H9 (cell line): Measurements from ENCODE around the gene TNRC6A. TPM values are rescaled to one million over a fixed set of nuclear protein-coding genes. Genes with fewer than 3 reads are reported as not detected.

Experiments
- DNase-seq: peaks from one replicate; pipeline ENCODE4 v3.0.0-alpha.2; 2017
- H2AFZ ChIP-seq: one replicate; pipeline ENCODE4 v1.6.1; 2013; ENCODE audit warnings: mild to moderate bottlenecking, low read length, control low read depth, moderate library complexity
- H2AK5ac ChIP-seq: 2 replicates; pipeline ENCODE4 v1.6.1; 2013; ENCODE audit warnings: low read length, control low read depth, mixed read lengths; ENCODE audit not compliant: insufficient read length
- H2BK120ac ChIP-seq: one replicate; pipeline ENCODE4 v1.6.1; 2013; ENCODE audit warnings: low read depth, mild to moderate bottlenecking, low read length, control low read depth, inconsistent platforms; ENCODE audit not compliant: poor library complexity, severe bottlenecking
- H2BK12ac ChIP-seq: 2 replicates; pipeline ENCODE4 v1.6.1; 2013; ENCODE audit warnings: low read length, control low read depth, mixed read lengths, low read depth; ENCODE audit not compliant: insufficient read length
- H2BK15ac ChIP-seq: 2 replicates; pipeline ENCODE4 v1.6.1; 2013; ENCODE audit warnings: low read depth, low read length, control low read depth
- H2BK20ac ChIP-seq: one replicate; pipeline ENCODE4 v1.6.1; 2013; ENCODE audit warnings: low read depth, mild to moderate bottlenecking, low read length, control low read depth, inconsistent platforms; ENCODE audit not compliant: poor library complexity, severe bottlenecking
- H2BK5ac ChIP-seq: 2 replicates; pipeline ENCODE4 v1.6.1; 2013; ENCODE audit warnings: low read length, control low read depth, mixed read lengths; ENCODE audit not compliant: insufficient read length
- H3K14ac ChIP-seq: 2 replicates; pipeline ENCODE4 v1.6.1; 2013; ENCODE audit warnings: low read length, control low read depth; ENCODE audit not compliant: insufficient read depth
- H3K18ac ChIP-seq: 2 replicates; pipeline ENCODE4 v1.6.1; 2013; ENCODE audit warnings: low read depth, mild to moderate bottlenecking, mixed read lengths, low read length, control low read depth; ENCODE audit not compliant: insufficient read length
- H3K23ac ChIP-seq: 2 replicates; pipeline ENCODE4 v1.6.1; 2013; ENCODE audit warnings: low read length, control low read depth, mixed read lengths, low read depth; ENCODE audit not compliant: insufficient read length
- H3K23me2 ChIP-seq: 2 replicates; pipeline ENCODE4 v1.6.1; 2013; ENCODE audit warnings: low read depth, mild to moderate bottlenecking, mixed read lengths, low read length, control low read depth; ENCODE audit not compliant: insufficient read length, poor library complexity, severe bottlenecking
- H3K27ac ChIP-seq: 2 replicates; pipeline ENCODE4 v1.5.1; 2013; ENCODE audit warnings: low read length, control low read depth, mixed read lengths, low read depth; ENCODE audit not compliant: insufficient read length
- H3K27me3 ChIP-seq: 2 replicates; pipeline ENCODE4 v1.6.1; 2013; ENCODE audit warnings: low read length, control low read depth, inconsistent platforms; ENCODE audit not compliant: insufficient read depth
- H3K4ac ChIP-seq: 2 replicates; pipeline ENCODE4 v1.6.1; 2013; ENCODE audit warnings: low read depth, mild to moderate bottlenecking, control low read depth, inconsistent platforms, low read length, moderate library complexity
- H3K4me1 ChIP-seq: 2 replicates; pipeline ENCODE4 v1.6.1; 2013; ENCODE audit warnings: low read length, control low read depth, inconsistent platforms; ENCODE audit not compliant: insufficient read depth
- H3K4me2 ChIP-seq: 2 replicates; pipeline ENCODE4 v1.6.1; 2013; ENCODE audit warnings: low read length, control low read depth, mixed read lengths; ENCODE audit not compliant: insufficient read length, insufficient read depth
- H3K56ac ChIP-seq: 2 replicates; pipeline ENCODE4 v1.6.1; 2013; ENCODE audit warnings: low read depth, mild to moderate bottlenecking, mixed read lengths, low read length, control low read depth; ENCODE audit not compliant: insufficient read length
- H3K79me1 ChIP-seq: 2 replicates; pipeline ENCODE4 v1.6.1; 2013; ENCODE audit warnings: low read depth, mild to moderate bottlenecking, moderate library complexity, low read length, control low read depth, inconsistent platforms; ENCODE audit not compliant: insufficient read depth, poor library complexity, severe bottlenecking
- H3K79me2 ChIP-seq: 2 replicates; pipeline ENCODE4 v1.6.1; 2013; ENCODE audit warnings: low read length, control low read depth, inconsistent platforms; ENCODE audit not compliant: insufficient read depth
- H3K9ac ChIP-seq: 2 replicates; pipeline ENCODE4 v1.6.1; 2013; ENCODE audit warnings: low read length, control low read depth, mixed read lengths; ENCODE audit not compliant: insufficient read length; ENCODE audit errors: extremely low read depth
- H3K9me3 ChIP-seq: one replicate; pipeline ENCODE4 v1.6.1; 2013; ENCODE audit warnings: low read depth, low read length, inconsistent platforms; ENCODE audit not compliant: control insufficient read depth
- H3T11ph ChIP-seq: one replicate; pipeline ENCODE4 v1.6.1; 2013; ENCODE audit warnings: mild to moderate bottlenecking, low read length, control low read depth, inconsistent platforms
- H4K20me1 ChIP-seq: one replicate; pipeline ENCODE4 v1.6.1; 2013; ENCODE audit not compliant: control insufficient read depth, insufficient read length, insufficient read depth
- H4K5ac ChIP-seq: 2 replicates; pipeline ENCODE4 v1.6.1; 2013; ENCODE audit warnings: low read depth, mild to moderate bottlenecking, mixed read lengths, low read length, control low read depth; ENCODE audit not compliant: insufficient read length
- H4K8ac ChIP-seq: replicated peaks from 2 replicates; pipeline ENCODE4 v1.6.1; 2013; ENCODE audit warnings: low read length, control low read depth, mixed read lengths, low read depth; ENCODE audit not compliant: insufficient read length
- H4K91ac ChIP-seq: 2 replicates; pipeline ENCODE4 v1.6.1; 2013; ENCODE audit warnings: low read depth, mild to moderate bottlenecking, moderate library complexity, mixed read lengths, low read length, control low read depth; ENCODE audit not compliant: insufficient read length
- H3K27ac Mint-ChIP-seq, 3 experiments: 2 replicates in 2 of 3; 3 replicates in 1 of 3; pipeline ENCODE4 v1.8.0; 2020 to 2021; ENCODE audit warnings: mixed read lengths in 3 of 3, mild to moderate bottlenecking in 1 of 3, moderate library complexity in 1 of 3
- H3K27me3 Mint-ChIP-seq: 2 replicates; pipeline ENCODE4 v1.8.0; 2021; ENCODE audit warnings: low read depth, mild to moderate bottlenecking, moderate library complexity, mixed read lengths
- H3K36me3 Mint-ChIP-seq, 3 experiments: 2 replicates in 2 of 3; 3 replicates in 1 of 3; pipeline ENCODE4 v1.8.0; 2020 to 2021; ENCODE audit warnings: low read depth in 3 of 3, mixed read lengths in 3 of 3; ENCODE audit not compliant: insufficient read depth in 1 of 3
- H3K4me1 Mint-ChIP-seq, 2 experiments: 2 replicates each; pipeline ENCODE4 v1.8.0; 2020; ENCODE audit warnings: mixed read lengths in 2 of 2
- H3K4me3 Mint-ChIP-seq, 2 experiments: 2 replicates in 1 of 2; 3 replicates in 1 of 2; pipeline ENCODE4 v1.8.0; 2020 to 2021; ENCODE audit warnings: mild to moderate bottlenecking in 2 of 2, mixed read lengths in 2 of 2, moderate library complexity in 1 of 2
- H3K9me3 Mint-ChIP-seq, 2 experiments: 2 replicates in 1 of 2; 3 replicates in 1 of 2; pipeline ENCODE4 v1.8.0; 2020; ENCODE audit warnings: mild to moderate bottlenecking in 2 of 2, mixed read lengths in 2 of 2, moderate library complexity in 1 of 2
- WGBS: extraction: QIAGEN DNeasy Blood & Tissue Kit; methylation state at CpG from one replicate; pipeline ENCODE4 v1.1.7; 2013; ENCODE audit warnings: missing lambda C conversion rate, low lambda C conversion rate, mixed read lengths; ENCODE audit not compliant: insufficient read length; ENCODE audit errors: extremely low coverage; 5-methylcytosine and 5-hydroxymethylcytosine counted together
- total RNA-seq: library from RNA; stranded (reverse); gene quantifications from 2 replicates; pipeline ENCODE4 v1.2.1, GENCODE V29; 2021
- TF ChIP-seq, protein P1 (sequence below): fragments of 200-600 bp; sonication (generic); conservative IDR thresholded peaks from 3 replicates; pipeline ENCODE4 v1.8.0; 2021; ENCODE audit warnings: antibody characterized with exemption, mild to moderate bottlenecking

TNRC6A gene
- total RNA-seq, 1 experiment from 2014 or later = 114 TPM

DNA sequence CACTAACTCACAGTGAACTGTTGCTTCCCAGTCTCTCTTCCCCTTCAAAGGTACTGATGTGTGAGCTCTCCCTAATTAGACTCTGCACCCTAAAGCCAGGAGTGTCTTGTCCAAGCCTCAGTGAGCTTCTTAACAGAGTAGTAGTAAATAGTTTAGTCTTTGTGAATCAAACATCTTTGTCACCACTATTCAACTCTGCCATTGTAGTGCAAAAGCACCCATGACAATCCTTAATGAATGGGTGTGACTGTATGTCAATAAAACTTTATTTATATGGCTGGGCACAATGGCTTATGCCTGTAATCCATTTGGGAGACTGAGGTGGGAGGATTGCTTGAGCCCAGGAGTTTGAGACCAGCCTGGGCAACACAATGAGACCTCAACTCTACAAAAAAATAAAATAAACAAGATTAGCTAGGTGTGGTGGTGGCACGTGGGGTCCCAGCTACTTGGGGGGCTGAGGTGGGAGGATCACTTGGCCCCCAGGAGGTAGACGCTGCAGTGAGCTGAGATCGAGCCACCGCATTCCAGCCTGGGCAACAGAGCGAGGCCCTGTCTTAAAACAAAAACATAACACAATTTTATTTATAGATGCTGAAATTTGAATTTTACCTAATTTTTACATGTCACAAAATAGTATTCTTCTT lies 45.5 kb upstream of the TNRC6A start:
- no peaks in the 10 kb centered on the region for H3K36me3 Mint-ChIP-seq
- no peak overlapping the region for H3K9ac ChIP-seq
- no peak overlapping the region for H4K5ac ChIP-seq
- H3K56ac ChIP-seq = no peak overlapping the region
- no peak overlapping the region for H3K18ac ChIP-seq
- no peak overlapping the region for H2AFZ ChIP-seq
- H3K79me1 ChIP-seq = no peaks in the 10 kb centered on the region
- no peak overlapping the region for H2BK120ac ChIP-seq
- no peak overlapping the region for H3K4me3 Mint-ChIP-seq
- H3K23ac ChIP-seq = no peak overlapping the region
- no peak overlapping the region for H2BK12ac ChIP-seq
- H3K4ac ChIP-seq = no peak overlapping the region
- no peaks in the 10 kb centered on the region for H3K9me3 Mint-ChIP-seq
- peaks cover 27 to 39% of the 10 kb centered on the region in 2 experiments for H3K4me1 Mint-ChIP-seq
- no peaks in the 10 kb centered on the region for H3K23me2 ChIP-seq
- DNase-seq = no peak
- no CpG with 5 or more reads among the region's 5 CpGs for WGBS
- H4K91ac ChIP-seq = no peak overlapping the region
- peak overlapping the region; percentile 55 to 93 (median 87); a peak in 4 of 7 replicates for H3K27ac Mint-ChIP-seq
- H3K27me3 Mint-ChIP-seq = no peaks in the 10 kb centered on the region; the same call in 1 of the 2 replicates
- no peaks in the 10 kb centered on the region for H3K27me3 ChIP-seq
- H2BK20ac ChIP-seq = no peak overlapping the region
- no peak overlapping the region for H3K14ac ChIP-seq
- H3K4me2 ChIP-seq = no peak overlapping the region
- no peak overlapping the region for H3K27ac ChIP-seq
- H4K20me1 ChIP-seq = no peaks in the 10 kb centered on the region
- no peaks in the 10 kb centered on the region for H3K79me2 ChIP-seq
- no peak overlapping the region for H3T11ph ChIP-seq
- H3K9me3 ChIP-seq = no peaks in the 10 kb centered on the region
- no peaks in the 10 kb centered on the region for H3K4me1 ChIP-seq
- H2AK5ac ChIP-seq = no peak overlapping the region
- TF ChIP-seq, protein P1, sequence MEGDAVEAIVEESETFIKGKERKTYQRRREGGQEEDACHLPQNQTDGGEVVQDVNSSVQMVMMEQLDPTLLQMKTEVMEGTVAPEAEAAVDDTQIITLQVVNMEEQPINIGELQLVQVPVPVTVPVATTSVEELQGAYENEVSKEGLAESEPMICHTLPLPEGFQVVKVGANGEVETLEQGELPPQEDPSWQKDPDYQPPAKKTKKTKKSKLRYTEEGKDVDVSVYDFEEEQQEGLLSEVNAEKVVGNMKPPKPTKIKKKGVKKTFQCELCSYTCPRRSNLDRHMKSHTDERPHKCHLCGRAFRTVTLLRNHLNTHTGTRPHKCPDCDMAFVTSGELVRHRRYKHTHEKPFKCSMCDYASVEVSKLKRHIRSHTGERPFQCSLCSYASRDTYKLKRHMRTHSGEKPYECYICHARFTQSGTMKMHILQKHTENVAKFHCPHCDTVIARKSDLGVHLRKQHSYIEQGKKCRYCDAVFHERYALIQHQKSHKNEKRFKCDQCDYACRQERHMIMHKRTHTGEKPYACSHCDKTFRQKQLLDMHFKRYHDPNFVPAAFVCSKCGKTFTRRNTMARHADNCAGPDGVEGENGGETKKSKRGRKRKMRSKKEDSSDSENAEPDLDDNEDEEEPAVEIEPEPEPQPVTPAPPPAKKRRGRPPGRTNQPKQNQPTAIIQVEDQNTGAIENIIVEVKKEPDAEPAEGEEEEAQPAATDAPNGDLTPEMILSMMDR = no peak
- no peak overlapping the region for H2BK5ac ChIP-seq
- no peak overlapping the region for H2BK15ac ChIP-seq
- no peak overlapping the region for H4K8ac ChIP-seq
